ENCODE measurements around the gene USHBP1. TPM values are rescaled to one million over a fixed set of nuclear protein-coding genes. Genes with fewer than 3 reads are reported as not detected.

Gene USHBP1
- total and polyA plus RNA-seq, 10 of the 15 experiments (the other 5 are each of a cell fraction or from before 2014, with no cell fraction given), result 0.05 to 0.96 (median 0.22) TPM; not detected in 2

- TF ChIP-seq, protein P1, sequence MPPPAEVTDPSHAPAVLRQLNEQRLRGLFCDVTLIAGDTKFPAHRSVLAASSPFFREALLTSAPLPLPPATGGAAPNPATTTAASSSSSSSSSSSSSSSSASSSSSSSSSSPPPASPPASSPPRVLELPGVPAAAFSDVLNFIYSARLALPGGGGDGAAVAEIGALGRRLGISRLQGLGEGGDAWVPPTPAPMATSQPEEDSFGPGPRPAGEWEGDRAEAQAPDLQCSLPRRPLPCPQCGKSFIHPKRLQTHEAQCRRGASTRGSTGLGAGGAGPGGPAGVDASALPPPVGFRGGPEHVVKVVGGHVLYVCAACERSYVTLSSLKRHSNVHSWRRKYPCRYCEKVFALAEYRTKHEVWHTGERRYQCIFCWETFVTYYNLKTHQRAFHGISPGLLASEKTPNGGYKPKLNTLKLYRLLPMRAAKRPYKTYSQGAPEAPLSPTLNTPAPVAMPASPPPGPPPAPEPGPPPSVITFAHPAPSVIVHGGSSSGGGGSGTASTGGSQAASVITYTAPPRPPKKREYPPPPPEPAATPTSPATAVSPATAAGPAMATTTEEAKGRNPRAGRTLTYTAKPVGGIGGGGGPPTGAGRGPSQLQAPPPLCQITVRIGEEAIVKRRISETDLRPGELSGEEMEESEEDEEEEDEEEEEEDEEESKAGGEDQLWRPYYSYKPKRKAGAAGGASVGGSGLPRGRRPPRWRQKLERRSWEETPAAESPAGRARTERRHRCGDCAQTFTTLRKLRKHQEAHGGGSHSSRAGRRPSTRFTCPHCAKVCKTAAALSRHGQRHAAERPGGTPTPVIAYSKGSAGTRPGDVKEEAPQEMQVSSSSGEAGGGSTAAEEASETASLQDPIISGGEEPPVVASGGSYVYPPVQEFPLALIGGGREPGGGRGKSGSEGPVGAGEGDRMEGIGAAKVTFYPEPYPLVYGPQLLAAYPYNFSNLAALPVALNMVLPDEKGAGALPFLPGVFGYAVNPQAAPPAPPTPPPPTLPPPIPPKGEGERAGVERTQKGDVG (CRISPR knock-in tag; IDR thresholded peaks at IDR 0.05), result no peak
- TF ChIP-seq TARDBP (IDR thresholded peaks at IDR 0.05; ENCODE audit: borderline replicate concordance) (no peak), SMARCA5 (IDR thresholded peaks at IDR 0.05) (peak; percentile 92; the same call in 1 of the 2 replicates), NR2C1 (IDR thresholded peaks at IDR 0.05) (no peak), CHD4 (IDR thresholded peaks at IDR 0.05) (no peak), ETV6 (conservative IDR thresholded peaks at IDR 0.05 in 1 of 2, IDR thresholded peaks at IDR 0.05 in 1 of 2; ENCODE audit: borderline replicate concordance in 1 of 2, low read depth in 1 of 2) (no peak), FOS (IDR thresholded peaks at IDR 0.05; ENCODE audit: borderline replicate concordance, extremely low read depth, insufficient read length) (no peak), POLR2AphosphoS5 (IDR thresholded peaks at IDR 0.05; ENCODE audit: low read length) (no peak), MTA2 (IDR thresholded peaks at IDR 0.05; ENCODE audit: low read depth) (no peak), STAT3 (IDR thresholded peaks at IDR 0.05; ENCODE audit: low read depth, low read length) (no peak), ZNF687 (IDR thresholded peaks at IDR 0.05) (peak; percentile 89), MAX (IDR thresholded peaks at IDR 0.05; ENCODE audit: low read depth, low read length) (peak; percentile 63; the same call in 1 of the 2 replicates), JUNB (IDR thresholded peaks at IDR 0.05) (no peak), RBBP5 (conservative IDR thresholded peaks at IDR 0.05) (no peak), CREM (IDR thresholded peaks at IDR 0.05; ENCODE audit: low read depth) (no peak), NFYB (IDR thresholded peaks at IDR 0.05; ENCODE audit: insufficient read depth, low read depth, low read length) (no peak), MYC (IDR thresholded peaks at IDR 0.05; ENCODE audit: insufficient read depth, insufficient read length, insufficient replicate concordance, low read length, severe bottlenecking) (no peak), POLR2AphosphoS2 (IDR thresholded peaks at IDR 0.05; ENCODE audit: low read depth, low read length) (no peak), GABPA (IDR thresholded peaks at IDR 0.05; ENCODE audit: low read depth) (no peak), RB1 (IDR thresholded peaks at IDR 0.05; ENCODE audit: borderline replicate concordance) (peak; percentile 90; the same call in 1 of the 2 replicates)
- TF ChIP-seq, protein P2, sequence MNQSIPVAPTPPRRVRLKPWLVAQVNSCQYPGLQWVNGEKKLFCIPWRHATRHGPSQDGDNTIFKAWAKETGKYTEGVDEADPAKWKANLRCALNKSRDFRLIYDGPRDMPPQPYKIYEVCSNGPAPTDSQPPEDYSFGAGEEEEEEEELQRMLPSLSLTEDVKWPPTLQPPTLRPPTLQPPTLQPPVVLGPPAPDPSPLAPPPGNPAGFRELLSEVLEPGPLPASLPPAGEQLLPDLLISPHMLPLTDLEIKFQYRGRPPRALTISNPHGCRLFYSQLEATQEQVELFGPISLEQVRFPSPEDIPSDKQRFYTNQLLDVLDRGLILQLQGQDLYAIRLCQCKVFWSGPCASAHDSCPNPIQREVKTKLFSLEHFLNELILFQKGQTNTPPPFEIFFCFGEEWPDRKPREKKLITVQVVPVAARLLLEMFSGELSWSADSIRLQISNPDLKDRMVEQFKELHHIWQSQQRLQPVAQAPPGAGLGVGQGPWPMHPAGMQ (IDR thresholded peaks at IDR 0.05; ENCODE audit: borderline replicate concordance), result no peak
These were observed 18.1 kb upstream of the USHBP1 start (continued) for GRCh38 chr19:17282488-17283125.

Measured in GM12878 (cell line).